Retinal pigment epithelial cell (primary cell): ENCODE data around the gene STAU1.

Experiments
- DNase-seq: peaks from one replicate; pipeline ENCODE4 v3.0.0-alpha.2; 2010; ENCODE audit warnings: low read depth
- H3K4me3 ChIP-seq: 2 replicates; pipeline ENCODE4 v1.5.1; 2011; ENCODE audit warnings: mild to moderate bottlenecking, low read length, control low read depth, moderate library complexity
- CTCF ChIP-seq: conservative IDR thresholded peaks from 2 replicates; pipeline ENCODE4 v1.5.1; 2011; ENCODE audit warnings: low read depth, low read length, control low read depth, inconsistent platforms

STAU1 gene

DNA sequence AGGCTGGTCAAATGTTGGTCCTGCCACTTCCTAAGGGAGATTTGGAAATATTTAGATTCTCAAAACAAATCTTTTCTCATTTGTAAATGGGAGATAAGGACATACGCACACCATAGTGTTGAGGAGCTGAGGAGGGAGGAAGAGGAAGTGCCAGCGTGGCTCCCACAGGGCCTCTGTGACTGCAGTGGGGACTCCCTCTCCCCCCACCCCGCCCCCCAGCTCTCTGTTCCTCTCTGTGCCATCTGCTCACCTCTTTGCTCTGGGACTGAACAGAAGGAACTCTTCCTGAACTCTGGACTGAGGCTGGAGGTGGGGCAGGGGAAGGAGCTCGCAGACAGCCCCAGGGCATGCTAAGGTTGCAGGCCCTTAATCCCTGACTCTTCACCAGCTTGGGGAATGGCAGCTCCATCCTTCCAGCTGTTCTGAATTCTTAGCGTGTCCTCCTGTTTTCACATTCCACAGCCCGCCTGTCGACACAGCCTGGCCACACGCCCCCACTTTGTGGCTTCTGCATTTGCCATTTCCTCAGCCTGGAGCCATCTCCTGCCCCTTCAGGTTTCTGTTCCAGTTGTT lies 42.5 kb upstream of the STAU1 start:
- no peak for TF ChIP-seq CTCF
- no peak overlapping the region for H3K4me3 ChIP-seq
- DNase-seq = no peak

DNA sequence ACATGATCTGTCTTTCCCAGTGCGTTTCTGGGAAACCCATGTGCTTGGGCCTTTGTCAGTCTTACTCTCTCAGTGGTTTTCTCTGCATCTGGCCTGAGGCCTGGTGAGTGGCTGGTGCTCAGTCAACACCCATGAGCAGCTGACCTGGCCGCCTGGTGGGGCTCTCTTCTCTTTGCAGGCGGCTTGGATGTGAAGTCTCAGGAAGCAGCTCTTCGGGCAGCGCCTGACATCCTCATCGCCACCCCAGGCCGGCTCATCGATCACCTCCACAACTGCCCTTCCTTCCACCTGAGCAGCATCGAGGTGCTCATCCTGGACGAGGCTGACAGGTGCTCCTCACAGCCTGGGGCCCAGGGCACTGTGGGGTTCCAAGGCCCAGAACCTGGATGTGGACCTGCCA lies 41.9 kb upstream of the STAU1 start:
- no peak for TF ChIP-seq CTCF
- DNase-seq = no peak
- no peak overlapping the region for H3K4me3 ChIP-seq

GRCh38 chr20:49229381-49229780 lies 41.2 kb upstream of the STAU1 start:
- no peak for DNase-seq
- no peak overlapping the region for H3K4me3 ChIP-seq
- no peak for TF ChIP-seq CTCF

DNA sequence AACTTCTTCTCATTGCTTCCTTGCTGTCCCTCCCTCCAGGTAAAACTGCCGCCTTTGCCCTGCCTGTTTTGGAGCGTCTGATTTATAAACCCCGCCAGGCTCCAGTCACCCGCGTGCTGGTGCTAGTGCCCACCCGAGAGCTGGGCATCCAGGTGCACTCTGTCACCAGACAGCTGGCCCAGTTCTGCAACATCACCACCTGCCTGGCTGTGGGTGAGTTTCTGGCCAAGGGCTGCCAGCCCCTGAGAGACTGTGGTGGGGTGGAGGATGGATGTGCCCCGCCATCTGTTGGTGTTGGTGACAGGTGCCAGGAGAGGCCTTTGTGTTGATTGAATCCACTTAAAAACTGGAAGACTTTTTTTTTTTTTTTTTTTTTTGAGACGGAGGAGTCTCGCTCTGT lies 40.5 kb upstream of the STAU1 start:
- TF ChIP-seq CTCF = no peak
- DNase-seq = no peak
- no peak overlapping the region for H3K4me3 ChIP-seq

- TF ChIP-seq CTCF = peak; percentile 1
- no peak overlapping the region for H3K4me3 ChIP-seq
- no peak for DNase-seq
Observed at GRCh38 chr20:49225896-49226295, 37.8 kb upstream of the STAU1 start.

GRCh38 chr20:49219924-49220831 lies 32.0 kb upstream of the STAU1 start:
- no peak for TF ChIP-seq CTCF
- H3K4me3 ChIP-seq = peak overlapping the region; percentile 99
- no peak for DNase-seq
